Fibroblast of lung (primary cell): ENCODE measurements around the gene ASCC3. TPM values are rescaled to one million over a fixed set of nuclear protein-coding genes. Genes with fewer than 3 reads are reported as not detected.

Source experiments
- DNase-seq, 2 donors: peaks; one replicate each; pipeline versions ENCODE4 v3.0.0 to v3.0.0-alpha.2; 2010; ENCODE audit warnings: low read depth in 2 of 2
- H2AFZ ChIP-seq: 2 replicates; pipeline ENCODE4 v1.5.1; 2012; ENCODE audit warnings: low read length, control low read depth, inconsistent platforms
- H3K27ac ChIP-seq: 2 replicates; pipeline ENCODE4 v1.5.1; 2011; ENCODE audit warnings: low read length, control low read depth; ENCODE audit not compliant: insufficient read depth
- H3K27me3 ChIP-seq: 2 replicates; pipeline ENCODE4 v1.5.1; 2011; ENCODE audit warnings: mild to moderate bottlenecking, low read length; ENCODE audit not compliant: control insufficient read depth, insufficient read depth
- H3K36me3 ChIP-seq: 2 replicates; pipeline ENCODE4 v1.5.1; 2011; ENCODE audit warnings: low read length; ENCODE audit not compliant: control insufficient read depth, insufficient read depth
- H3K4me1 ChIP-seq: 2 replicates; pipeline ENCODE4 v1.5.1; 2011; ENCODE audit warnings: low read length; ENCODE audit not compliant: control insufficient read depth, insufficient read depth; ENCODE audit errors: extremely low read depth
- H3K4me2 ChIP-seq: 2 replicates; pipeline ENCODE4 v1.5.1; 2011; ENCODE audit warnings: low read length, control low read depth; ENCODE audit not compliant: insufficient read depth; ENCODE audit errors: extremely low read depth
- H3K4me3 ChIP-seq, 4 experiments: fragments of 200-600 bp in 1 of 4; sonication (generic) in 1 of 4; replicated peaks in 1 of 4; 2 replicates each; pipeline ENCODE4 v1.5.1; 2011 to 2016; ENCODE audit warnings: low read length in 4 of 4, low read depth in 3 of 4, mild to moderate bottlenecking in 3 of 4, control low read depth in 2 of 4, inconsistent platforms in 1 of 4, mixed read lengths in 1 of 4; ENCODE audit not compliant: insufficient read depth in 1 of 4; ENCODE audit errors: control extremely low read depth in 1 of 4
- H3K79me2 ChIP-seq: 2 replicates; pipeline ENCODE4 v1.5.1; 2012; ENCODE audit warnings: mild to moderate bottlenecking, low read length, inconsistent platforms; ENCODE audit not compliant: control insufficient read depth, insufficient read depth
- H3K9ac ChIP-seq: 2 replicates; pipeline ENCODE4 v1.5.1; 2011; ENCODE audit warnings: mild to moderate bottlenecking, low read length, control low read depth; ENCODE audit not compliant: insufficient read depth
- H3K9me3 ChIP-seq: 2 replicates; pipeline ENCODE4 v1.5.1; 2012; ENCODE audit warnings: low read depth, low read length; ENCODE audit not compliant: control insufficient read depth, insufficient read depth
- H4K20me1 ChIP-seq: 2 replicates; pipeline ENCODE4 v1.5.1; 2011; ENCODE audit warnings: low read length; ENCODE audit not compliant: control insufficient read depth, insufficient read depth; ENCODE audit errors: extremely low read depth
- EZH2 ChIP-seq: IDR thresholded peaks from 2 replicates; pipeline ENCODE4 v1.5.1; 2012; ENCODE audit warnings: low read length, control low read depth, mild to moderate bottlenecking; ENCODE audit errors: missing control alignments
- polyA plus RNA-seq, 2 donors: library from polyadenylated mRNA; depleted of rRNA in 1 of 2; stranded (reverse) in 1 of 2; unstranded in 1 of 2; fragments of >200 nt; gene quantifications; 2 replicates each; pipeline ENCODE4 v1.2.1, GENCODE V29; 2011 to 2012; ENCODE audit warnings: missing spikeins in 1 of 2
- total RNA-seq: library from RNA; depleted of rRNA; stranded (reverse); fragments of >200 nt; gene quantifications from 2 replicates; pipeline ENCODE4 v1.2.1, GENCODE V29; 2014
- TF ChIP-seq, protein P1 (sequence below), 2 donors: IDR thresholded peaks in 1 of 2; conservative IDR thresholded peaks in 1 of 2; 1 replicate in 1 of 2; 2 replicates in 1 of 2; pipeline ENCODE4 v1.5.1; 2011 to 2012; ENCODE audit warnings: low read length in 2 of 2, control low read depth in 1 of 2, inconsistent platforms in 1 of 2, low read depth in 1 of 2, mild to moderate bottlenecking in 1 of 2

Gene ASCC3
- total and polyA plus RNA-seq, 2 donors (not counting 1 experiment from before 2014, with no cell fraction given) = 36.2 to 75.3 TPM

DNA sequence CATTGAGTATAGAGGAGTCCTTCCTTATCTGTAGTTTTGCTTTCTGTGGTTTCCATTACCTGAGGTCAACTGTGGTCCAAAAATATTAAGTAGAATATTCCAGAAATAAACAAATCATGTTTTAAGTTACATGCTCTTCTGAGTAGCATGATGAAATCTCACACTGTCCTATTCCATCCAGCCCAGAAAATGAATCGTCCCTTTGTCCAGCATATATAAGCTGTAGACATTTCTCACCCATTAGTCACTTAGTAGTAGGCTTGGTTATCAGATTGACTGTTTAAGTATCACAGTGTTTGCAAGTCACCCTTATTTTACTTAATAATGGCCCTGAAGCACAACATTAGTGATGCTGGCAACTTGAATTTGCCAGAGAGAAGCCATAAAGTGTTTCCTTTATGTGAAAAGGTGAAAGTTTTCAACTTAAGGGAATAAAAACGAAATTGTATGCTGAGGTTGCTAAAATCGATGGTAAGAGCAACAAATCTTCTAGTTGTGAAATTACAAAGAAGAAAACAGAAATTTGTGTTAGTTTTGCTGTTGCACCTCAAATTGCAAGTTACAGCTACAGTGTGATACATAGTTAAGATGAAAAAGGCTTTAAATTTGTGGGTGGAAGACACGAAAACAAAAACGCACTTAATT, 217.8 kb downstream of the ASCC3 start:
- peak overlapping the region; percentile 13 for H3K27ac ChIP-seq
- no peaks in the 10 kb centered on the region for H3K27me3 ChIP-seq
- H3K36me3 ChIP-seq = no peaks in the 10 kb centered on the region
- no peaks in the 10 kb centered on the region for H4K20me1 ChIP-seq
- no peak for TF ChIP-seq EZH2
- TF ChIP-seq, protein P1, sequence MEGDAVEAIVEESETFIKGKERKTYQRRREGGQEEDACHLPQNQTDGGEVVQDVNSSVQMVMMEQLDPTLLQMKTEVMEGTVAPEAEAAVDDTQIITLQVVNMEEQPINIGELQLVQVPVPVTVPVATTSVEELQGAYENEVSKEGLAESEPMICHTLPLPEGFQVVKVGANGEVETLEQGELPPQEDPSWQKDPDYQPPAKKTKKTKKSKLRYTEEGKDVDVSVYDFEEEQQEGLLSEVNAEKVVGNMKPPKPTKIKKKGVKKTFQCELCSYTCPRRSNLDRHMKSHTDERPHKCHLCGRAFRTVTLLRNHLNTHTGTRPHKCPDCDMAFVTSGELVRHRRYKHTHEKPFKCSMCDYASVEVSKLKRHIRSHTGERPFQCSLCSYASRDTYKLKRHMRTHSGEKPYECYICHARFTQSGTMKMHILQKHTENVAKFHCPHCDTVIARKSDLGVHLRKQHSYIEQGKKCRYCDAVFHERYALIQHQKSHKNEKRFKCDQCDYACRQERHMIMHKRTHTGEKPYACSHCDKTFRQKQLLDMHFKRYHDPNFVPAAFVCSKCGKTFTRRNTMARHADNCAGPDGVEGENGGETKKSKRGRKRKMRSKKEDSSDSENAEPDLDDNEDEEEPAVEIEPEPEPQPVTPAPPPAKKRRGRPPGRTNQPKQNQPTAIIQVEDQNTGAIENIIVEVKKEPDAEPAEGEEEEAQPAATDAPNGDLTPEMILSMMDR (conservative IDR thresholded peaks at IDR 0.05 in 1 of 2, IDR thresholded peaks at IDR 0.05 in 1 of 2; ENCODE audit: low read depth in 1 of 2, low read length in 2 of 2) = no peak
- no peak overlapping the region for H2AFZ ChIP-seq
- no peaks in the 10 kb centered on the region for H3K79me2 ChIP-seq
- H3K9ac ChIP-seq = no peak overlapping the region
- no peak overlapping the region for H3K4me3 ChIP-seq
- no peaks in the 10 kb centered on the region for H3K9me3 ChIP-seq
- peak overlapping the region; percentile 46 for H3K4me2 ChIP-seq
- peaks cover 5% of the 10 kb centered on the region for H3K4me1 ChIP-seq
- DNase-seq = peak; percentile 77 to 91

DNA sequence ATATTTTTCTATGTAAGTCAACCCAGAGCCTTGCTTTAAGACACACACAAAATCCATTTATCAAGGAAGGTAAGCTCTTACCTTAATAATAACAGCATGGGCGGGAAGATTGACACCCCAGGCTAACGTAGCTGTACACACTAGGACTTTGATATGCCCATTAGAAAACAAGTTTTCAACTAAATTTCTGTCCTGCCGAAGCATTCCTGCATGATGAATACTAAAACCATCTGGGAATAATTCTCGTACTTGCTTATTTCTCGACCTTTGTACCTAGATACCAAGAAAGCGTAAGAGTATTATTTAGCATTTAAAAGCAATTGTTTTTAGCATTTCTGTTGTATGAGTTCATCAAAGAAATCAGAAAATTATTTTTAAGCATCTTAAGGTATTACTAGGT, 218.9 kb downstream of the ASCC3 start:
- Histone ChIP-seq H3K4me3 (no peak overlapping the region), H3K9ac (no peak overlapping the region), H4K20me1 (no peaks in the 10 kb centered on the region), H3K36me3 (no peaks in the 10 kb centered on the region), H2AFZ (no peak overlapping the region), H3K27me3 (no peaks in the 10 kb centered on the region), H3K27ac (no peak overlapping the region), H3K9me3 (no peaks in the 10 kb centered on the region), H3K4me2 (no peak overlapping the region), H3K4me1 (peaks cover 5% of the 10 kb centered on the region), H3K79me2 (no peaks in the 10 kb centered on the region)
- DNase-seq = no peak
- TF ChIP-seq, protein P1 (conservative IDR thresholded peaks at IDR 0.05 in 1 of 2, IDR thresholded peaks at IDR 0.05 in 1 of 2; ENCODE audit: low read depth in 1 of 2, low read length in 2 of 2) = no peak
- TF ChIP-seq EZH2 = no peak

DNA sequence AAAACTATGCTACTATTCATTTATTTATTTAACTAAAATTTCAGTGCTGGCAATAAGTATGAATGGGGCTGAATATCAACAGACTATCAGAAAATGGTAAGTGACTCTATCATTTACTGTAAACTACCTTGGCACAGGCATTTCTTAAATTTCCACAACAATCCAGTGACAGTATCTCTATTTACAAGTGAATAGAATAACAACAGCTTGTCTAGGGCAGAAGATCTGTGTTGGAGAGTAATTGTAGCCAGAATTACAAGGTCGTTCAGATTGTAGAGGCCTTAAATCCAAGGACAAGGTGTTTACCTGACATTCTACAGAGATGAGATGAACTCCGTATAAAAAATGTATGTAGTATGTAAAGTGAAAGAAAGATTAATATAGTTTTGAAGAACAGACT, 222.6 kb downstream of the ASCC3 start:
- TF ChIP-seq EZH2 = no peak
- TF ChIP-seq, protein P1 (conservative IDR thresholded peaks at IDR 0.05 in 1 of 2, IDR thresholded peaks at IDR 0.05 in 1 of 2; ENCODE audit: low read depth in 1 of 2, low read length in 2 of 2) = no peak
- no peaks in the 10 kb centered on the region for H3K79me2 ChIP-seq
- H3K4me1 ChIP-seq = peaks cover 5% of the 10 kb centered on the region

More for the DNA sequence above, 222.6 kb downstream of the ASCC3 start:
- H3K4me2 ChIP-seq = no peak overlapping the region
- no peak overlapping the region for H3K9ac ChIP-seq
- no peak overlapping the region for H3K27ac ChIP-seq
- H4K20me1 ChIP-seq = no peaks in the 10 kb centered on the region
- H2AFZ ChIP-seq = no peak overlapping the region
- no peak overlapping the region for H3K4me3 ChIP-seq
- peaks cover 1% of the 10 kb centered on the region for H3K36me3 ChIP-seq
- H3K27me3 ChIP-seq = no peaks in the 10 kb centered on the region
- DNase-seq = no peak
- no peaks in the 10 kb centered on the region for H3K9me3 ChIP-seq
